Osteocyte (in vitro differentiated cells): ENCODE data around the gene PLXNA4. TPM values are rescaled to one million over a fixed set of nuclear protein-coding genes. Genes with fewer than 3 reads are reported as not detected.

Experiments
- DNase-seq: peaks from one replicate; pipeline ENCODE4 v3.0.0; 2021; ENCODE audit warnings: mixed read lengths; ENCODE audit not compliant: unreplicated experiment; ENCODE audit errors: extremely low spot score
- H3K27ac Mint-ChIP-seq: one replicate; pipeline ENCODE4 v1.8.0; 2021; ENCODE audit warnings: mild to moderate bottlenecking, mixed read lengths; ENCODE audit not compliant: unreplicated experiment
- H3K27me3 Mint-ChIP-seq: one replicate; pipeline ENCODE4 v1.8.0; 2021; ENCODE audit warnings: mixed read lengths; ENCODE audit not compliant: unreplicated experiment
- H3K36me3 Mint-ChIP-seq: one replicate; pipeline ENCODE4 v1.8.0; 2021; ENCODE audit warnings: mixed read lengths; ENCODE audit not compliant: unreplicated experiment
- H3K4me1 Mint-ChIP-seq: one replicate; pipeline ENCODE4 v1.8.0; 2021; ENCODE audit warnings: mixed read lengths; ENCODE audit not compliant: unreplicated experiment
- H3K4me3 Mint-ChIP-seq: one replicate; pipeline ENCODE4 v1.8.0; 2021; ENCODE audit warnings: mild to moderate bottlenecking, moderate library complexity, mixed read lengths; ENCODE audit not compliant: unreplicated experiment
- H3K9me3 Mint-ChIP-seq: one replicate; pipeline ENCODE4 v1.8.0; 2021; ENCODE audit warnings: mixed read lengths; ENCODE audit not compliant: unreplicated experiment
- total RNA-seq: library from RNA; stranded (reverse); gene quantifications from 2 replicates; pipeline ENCODE4 v1.2.1, GENCODE V29; 2021
- TF ChIP-seq, protein P1 (sequence below): fragments of 200-600 bp; sonication (generic); IDR thresholded peaks from 2 replicates; pipeline ENCODE4 v1.5.0; 2021; ENCODE audit warnings: antibody characterized with exemption, mild to moderate bottlenecking, moderate library complexity

Gene PLXNA4
- total RNA-seq, 1 donor from 2014 or later, result 59.0 TPM

DNA sequence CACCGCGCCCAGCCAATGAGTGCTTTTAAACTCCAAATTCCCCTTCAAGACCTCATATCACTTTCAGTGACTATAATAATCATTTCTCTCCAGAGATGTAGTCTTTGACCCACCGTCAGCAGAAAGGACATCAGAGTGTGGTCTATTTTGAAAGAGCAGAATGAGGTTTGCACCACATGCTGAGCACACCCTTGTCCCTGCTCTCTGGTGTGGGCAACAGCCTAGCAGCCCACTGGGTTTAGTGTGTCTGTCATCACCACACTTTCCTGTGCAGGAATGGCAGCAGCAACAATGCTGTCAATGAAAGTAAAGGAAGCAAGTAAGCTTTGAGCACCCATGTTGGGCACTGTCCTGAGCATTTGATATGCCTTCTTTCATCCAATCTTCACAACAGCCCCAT lies 122.4 kb downstream of the PLXNA4 start:
- Mint-ChIP-seq H3K4me3 (no peak overlapping the region), H3K27ac (no peak overlapping the region), H3K36me3 (peaks cover 11% of the 10 kb centered on the region), H3K4me1 (peaks cover 3% of the 10 kb centered on the region), H3K27me3 (peaks cover 4% of the 10 kb centered on the region), H3K9me3 (peaks cover 5% of the 10 kb centered on the region)
- no peak for DNase-seq
- TF ChIP-seq, protein P1, sequence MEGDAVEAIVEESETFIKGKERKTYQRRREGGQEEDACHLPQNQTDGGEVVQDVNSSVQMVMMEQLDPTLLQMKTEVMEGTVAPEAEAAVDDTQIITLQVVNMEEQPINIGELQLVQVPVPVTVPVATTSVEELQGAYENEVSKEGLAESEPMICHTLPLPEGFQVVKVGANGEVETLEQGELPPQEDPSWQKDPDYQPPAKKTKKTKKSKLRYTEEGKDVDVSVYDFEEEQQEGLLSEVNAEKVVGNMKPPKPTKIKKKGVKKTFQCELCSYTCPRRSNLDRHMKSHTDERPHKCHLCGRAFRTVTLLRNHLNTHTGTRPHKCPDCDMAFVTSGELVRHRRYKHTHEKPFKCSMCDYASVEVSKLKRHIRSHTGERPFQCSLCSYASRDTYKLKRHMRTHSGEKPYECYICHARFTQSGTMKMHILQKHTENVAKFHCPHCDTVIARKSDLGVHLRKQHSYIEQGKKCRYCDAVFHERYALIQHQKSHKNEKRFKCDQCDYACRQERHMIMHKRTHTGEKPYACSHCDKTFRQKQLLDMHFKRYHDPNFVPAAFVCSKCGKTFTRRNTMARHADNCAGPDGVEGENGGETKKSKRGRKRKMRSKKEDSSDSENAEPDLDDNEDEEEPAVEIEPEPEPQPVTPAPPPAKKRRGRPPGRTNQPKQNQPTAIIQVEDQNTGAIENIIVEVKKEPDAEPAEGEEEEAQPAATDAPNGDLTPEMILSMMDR, result no peak

DNA sequence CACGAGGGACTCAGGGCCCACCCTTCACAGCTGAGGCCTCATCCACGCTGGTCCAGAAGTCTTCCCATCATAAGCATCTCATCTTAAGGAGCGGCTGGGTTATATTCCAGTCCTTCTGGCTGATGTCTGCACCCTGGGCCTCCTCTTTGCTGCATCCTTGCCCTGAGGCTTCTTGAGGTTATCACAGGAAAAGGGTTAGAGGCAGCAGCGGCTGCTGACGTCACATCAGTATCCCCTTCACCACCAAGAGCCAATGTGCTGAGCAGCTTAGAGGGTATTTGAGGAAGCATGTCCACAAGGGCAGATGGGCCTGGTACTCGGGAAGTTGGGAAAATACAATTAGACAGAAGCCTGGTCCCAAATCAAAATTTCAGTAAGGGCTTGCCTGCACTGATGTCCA lies 125.1 kb downstream of the PLXNA4 start:
- H3K4me1 Mint-ChIP-seq, result peaks cover 2% of the 10 kb centered on the region
- no peak for DNase-seq
- no peak overlapping the region for H3K27ac Mint-ChIP-seq
- H3K9me3 Mint-ChIP-seq, result no peaks in the 10 kb centered on the region
- H3K4me3 Mint-ChIP-seq, result no peak overlapping the region
- TF ChIP-seq, protein P1, result no peak
- peaks cover 6% of the 10 kb centered on the region for H3K36me3 Mint-ChIP-seq
- no peaks in the 10 kb centered on the region for H3K27me3 Mint-ChIP-seq

DNA sequence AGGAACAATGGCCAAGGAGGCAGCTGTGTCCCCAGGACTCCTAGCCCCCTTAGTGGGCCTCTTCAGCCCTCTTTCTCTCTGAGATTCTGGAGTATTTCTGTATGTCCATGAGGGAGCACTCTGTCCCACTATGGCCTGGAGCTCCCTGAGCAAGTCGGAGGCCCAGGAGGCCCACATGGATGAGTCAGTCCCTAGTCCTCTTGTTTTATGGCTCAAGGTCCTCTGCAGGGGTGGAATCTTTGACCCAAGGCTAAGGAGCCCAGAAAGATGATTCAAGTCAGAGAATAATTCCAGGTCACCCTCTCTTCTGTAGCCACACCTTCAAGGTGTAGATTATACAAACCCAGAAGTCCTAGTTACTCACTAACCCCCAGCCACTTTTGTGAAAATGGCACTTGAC lies 125.6 kb downstream of the PLXNA4 start:
- Mint-ChIP-seq H3K27me3 (no peaks in the 10 kb centered on the region), H3K4me3 (no peak overlapping the region), H3K36me3 (peaks cover 6% of the 10 kb centered on the region)

DNA sequence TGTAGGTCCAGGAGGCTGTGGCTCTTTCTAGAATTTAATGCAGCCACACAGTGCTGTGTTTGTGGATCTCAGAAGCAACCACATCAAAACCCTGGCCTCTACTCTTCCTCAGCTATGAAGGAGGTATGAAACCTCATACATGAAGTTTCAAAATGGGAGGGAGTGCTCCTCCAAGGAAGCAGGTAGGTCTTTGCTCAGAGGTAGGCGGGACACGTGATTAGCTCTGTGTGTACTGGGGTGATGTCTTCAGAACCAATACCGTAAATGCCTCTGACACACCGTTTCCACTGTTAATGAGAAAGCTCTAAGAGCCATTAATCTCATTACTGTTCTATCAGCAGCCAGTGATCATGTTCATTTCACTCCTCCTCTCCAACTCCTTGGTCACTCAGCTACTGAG lies 126.1 kb downstream of the PLXNA4 start:
- H3K9me3 Mint-ChIP-seq, result no peaks in the 10 kb centered on the region
- peaks cover 6% of the 10 kb centered on the region for H3K36me3 Mint-ChIP-seq
- TF ChIP-seq, protein P1, result no peak
- no peak overlapping the region for H3K4me3 Mint-ChIP-seq
- H3K27ac Mint-ChIP-seq, result no peak overlapping the region
- peaks cover 2% of the 10 kb centered on the region for H3K4me1 Mint-ChIP-seq
- DNase-seq, result no peak
- no peaks in the 10 kb centered on the region for H3K27me3 Mint-ChIP-seq

More for the DNA sequence above, 125.6 kb downstream of the PLXNA4 start:
- Mint-ChIP-seq H3K4me1 (peaks cover 2% of the 10 kb centered on the region), H3K27ac (no peak overlapping the region), H3K9me3 (no peaks in the 10 kb centered on the region)
- TF ChIP-seq, protein P1, result no peak
- no peak for DNase-seq

DNA sequence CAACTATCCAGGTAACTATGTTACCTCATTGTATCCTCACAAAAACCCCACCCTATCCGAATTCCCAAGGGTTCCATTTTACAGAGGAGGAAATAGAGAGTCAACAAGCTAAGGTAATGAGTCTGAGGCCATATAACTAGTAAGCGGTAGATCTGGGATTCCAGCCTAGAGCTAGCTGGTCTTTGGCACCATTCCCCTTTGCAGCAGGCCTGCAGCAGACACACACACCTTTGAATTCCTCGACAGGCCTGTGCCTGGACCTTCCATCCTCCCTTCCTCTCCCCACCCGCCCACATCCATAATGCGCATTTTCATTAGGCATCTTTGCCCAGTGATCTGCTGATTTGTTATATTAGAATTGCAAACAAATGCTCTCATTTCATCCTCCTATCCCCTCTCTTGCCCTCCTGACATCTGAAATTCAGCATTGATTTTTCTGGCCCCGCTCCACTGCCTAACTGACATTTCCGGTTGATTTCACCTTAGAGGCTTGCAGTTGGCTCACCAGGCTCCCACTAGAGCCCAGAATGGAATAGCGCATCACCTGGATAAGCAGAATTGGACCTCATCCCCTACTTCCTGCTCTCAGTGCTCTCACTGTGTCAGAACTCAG lies 129.5 kb downstream of the PLXNA4 start:
- H3K27me3 Mint-ChIP-seq, result no peaks in the 10 kb centered on the region
- TF ChIP-seq, protein P1, result no peak

More for the DNA sequence above, 129.5 kb downstream of the PLXNA4 start:
- no peaks in the 10 kb centered on the region for H3K9me3 Mint-ChIP-seq
- DNase-seq, result no peak
- H3K4me3 Mint-ChIP-seq, result no peak overlapping the region
- peaks cover 10% of the 10 kb centered on the region for H3K4me1 Mint-ChIP-seq
- peaks cover 7% of the 10 kb centered on the region for H3K36me3 Mint-ChIP-seq
- H3K27ac Mint-ChIP-seq, result no peak overlapping the region
